Measurements from ENCODE around the gene GTSF1L. TPM values are rescaled to one million over a fixed set of nuclear protein-coding genes. Genes with fewer than 3 reads are reported as not detected.
"Not testable (repeated sequence)": the region's sequence is repeated elsewhere in the genome, so short reads cannot be mapped to it uniquely, and the experiment has no call there.

Gene GTSF1L
- not detected for total RNA-seq
- long read RNA-seq: 0 reads

GRCh38 chr20:43726811-43727338 is at the start of gene GTSF1L:
GTSF1L (minus strand) TSS chr20:43727002; CDS start chr20:43726694, 308 bp downstream.
- ATAC-seq (no peak), DNase-seq (no peak)
- intact Hi-C loops (cut with DNase I): no loop called here

- ATAC-seq (no peak), DNase-seq (no peak)
- intact Hi-C loops (cut with DNase I): no loop called here
Observed at GRCh38 chr20:43774754-43775153, 48.0 kb upstream of the GTSF1L start.

- intact Hi-C loops (cut with DNase I): no loop called here
Observed at GRCh38 chr20:43771503-43772190, 44.8 kb upstream of the GTSF1L start.

DNA sequence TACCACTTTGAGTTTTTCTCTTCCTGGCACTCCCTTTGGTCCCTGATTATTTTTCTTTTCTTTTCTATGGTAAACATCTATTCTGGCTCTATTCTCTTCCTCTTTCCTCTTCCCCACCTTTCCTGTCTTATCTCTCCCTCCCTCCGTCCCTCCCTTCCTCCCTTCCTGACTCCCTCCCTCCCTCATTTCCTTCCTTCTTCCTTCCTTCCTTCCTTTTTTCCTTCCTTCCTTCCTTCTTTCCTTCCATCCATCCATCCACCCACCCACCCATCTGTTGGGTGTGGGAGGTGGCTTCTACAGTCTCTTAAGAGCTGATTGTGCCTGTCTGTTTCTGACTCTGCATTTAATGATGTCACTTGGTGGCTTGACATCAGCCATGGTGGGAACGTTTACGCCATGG is 43.5 kb upstream of the GTSF1L start:
- intact Hi-C loops (cut with DNase I): no loop called here
- no peak for ATAC-seq
- DNase-seq: no peak

More at GRCh38 chr20:43771503-43772190, 44.8 kb upstream of the GTSF1L start:
- no peak for ATAC-seq
- DNase-seq: no peak

- ATAC-seq: peak in 1 of 2 donors; percentile 72
- intact Hi-C loops (cut with DNase I): loop anchor here in 1 of 2 donors (10.0 kb wide), 1 partner anchor 427 kb away; no protein-coding TSS in a partner anchor
- DNase-seq: no peak
Observed at GRCh38 chr20:43767686-43768474, 41.1 kb upstream of the GTSF1L start.

DNA sequence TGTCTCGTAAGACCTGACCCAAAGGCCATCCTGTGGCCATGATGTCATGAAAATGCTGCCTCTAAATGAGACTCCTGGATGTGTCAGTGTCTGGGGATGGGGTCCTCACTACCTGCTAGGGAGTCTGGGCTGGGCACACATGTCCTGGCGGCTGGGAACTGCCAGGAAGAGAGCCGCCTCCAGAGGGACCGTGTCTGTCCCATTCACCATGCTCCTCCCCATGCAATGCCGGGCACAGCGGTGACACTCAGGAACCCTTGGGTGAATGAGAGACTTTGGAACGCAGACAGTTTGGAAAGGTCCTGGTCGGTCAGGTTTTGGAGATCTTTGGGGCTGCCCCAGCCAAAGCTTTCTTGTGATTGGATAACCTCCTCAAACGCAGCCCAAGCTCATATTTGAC is 40.1 kb upstream of the GTSF1L start:
- DNase-seq (no peak), ATAC-seq (no peak)
- intact Hi-C loops (cut with DNase I): loop anchor here in 1 of 2 donors (10.0 kb wide), 1 partner anchor 428 kb away; no protein-coding TSS in a partner anchor

DNA sequence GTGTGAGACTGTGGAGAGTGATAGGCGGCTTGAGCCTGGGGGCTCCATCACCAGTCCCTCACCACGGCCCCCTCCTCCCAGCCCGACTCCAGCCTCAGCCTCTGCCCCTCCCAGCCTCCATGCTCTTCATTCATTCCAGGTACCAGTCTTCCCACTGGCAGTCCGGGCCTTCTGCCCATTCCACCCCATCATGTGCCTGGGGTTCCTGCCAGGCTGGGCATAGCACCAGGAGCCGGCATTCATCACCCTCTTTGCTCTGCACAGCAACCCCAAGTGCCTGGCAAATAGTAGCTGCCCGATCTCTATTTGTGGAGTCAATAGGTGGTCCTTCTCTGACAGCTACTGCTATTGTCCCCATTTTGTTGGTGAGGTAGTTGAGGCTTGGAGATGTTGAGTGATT is 39.6 kb upstream of the GTSF1L start:
- intact Hi-C loops (cut with DNase I): loop anchor here in 1 of 2 donors (10.0 kb wide), 1 partner anchor 428 kb away; no protein-coding TSS in a partner anchor
- ATAC-seq (peak; percentile 84 to 92), DNase-seq (peak; percentile 53)

DNA sequence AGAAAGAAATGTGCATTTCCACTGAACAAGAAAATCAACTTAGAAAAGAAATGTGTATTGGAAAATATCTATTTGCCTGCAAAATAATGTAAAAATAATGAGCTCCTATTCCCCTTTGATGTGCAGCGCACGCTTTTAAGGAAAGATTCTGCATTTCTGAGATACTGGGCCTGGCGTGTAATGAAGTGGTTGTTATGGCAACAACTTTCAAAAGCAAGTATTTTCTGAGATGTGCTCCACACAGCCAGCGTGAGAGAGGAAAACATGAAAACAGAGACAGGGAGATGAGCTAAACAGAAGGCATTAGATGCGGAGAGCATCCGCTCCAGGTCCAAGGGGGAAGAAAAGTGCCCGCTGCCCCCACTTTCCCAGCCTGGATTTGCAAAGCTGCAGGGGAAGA is 39.1 kb upstream of the GTSF1L start:
- DNase-seq (no peak), ATAC-seq (no peak)
- intact Hi-C loops (cut with DNase I): loop anchor here in 1 of 2 donors (10.0 kb wide), 1 partner anchor 429 kb away; no protein-coding TSS in a partner anchor

DNA sequence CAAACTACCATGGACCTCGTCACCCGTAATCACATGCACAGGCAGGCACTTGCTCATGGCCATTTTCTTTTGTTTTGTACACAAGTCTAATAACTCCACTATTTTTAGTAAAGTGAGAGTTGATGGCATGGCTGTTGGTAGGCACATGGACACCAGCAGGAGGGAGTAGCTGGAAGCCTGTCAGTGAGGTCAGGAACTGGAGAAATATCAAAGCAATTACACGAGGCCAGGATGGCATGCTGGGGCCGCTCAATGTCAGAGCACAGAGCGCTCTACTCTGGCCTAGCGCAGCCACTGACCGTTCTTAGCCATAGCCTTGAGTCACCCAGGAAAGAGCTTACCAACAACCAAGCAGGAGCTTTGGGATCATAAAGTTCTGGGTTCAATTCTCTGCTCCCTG is 36.1 kb upstream of the GTSF1L start:
- ATAC-seq: no peak
- intact Hi-C loops (cut with DNase I): loop anchor here in 1 of 2 donors (10.0 kb wide), 1 partner anchor 432 kb away; no protein-coding TSS in a partner anchor
- DNase-seq: no peak

DNA sequence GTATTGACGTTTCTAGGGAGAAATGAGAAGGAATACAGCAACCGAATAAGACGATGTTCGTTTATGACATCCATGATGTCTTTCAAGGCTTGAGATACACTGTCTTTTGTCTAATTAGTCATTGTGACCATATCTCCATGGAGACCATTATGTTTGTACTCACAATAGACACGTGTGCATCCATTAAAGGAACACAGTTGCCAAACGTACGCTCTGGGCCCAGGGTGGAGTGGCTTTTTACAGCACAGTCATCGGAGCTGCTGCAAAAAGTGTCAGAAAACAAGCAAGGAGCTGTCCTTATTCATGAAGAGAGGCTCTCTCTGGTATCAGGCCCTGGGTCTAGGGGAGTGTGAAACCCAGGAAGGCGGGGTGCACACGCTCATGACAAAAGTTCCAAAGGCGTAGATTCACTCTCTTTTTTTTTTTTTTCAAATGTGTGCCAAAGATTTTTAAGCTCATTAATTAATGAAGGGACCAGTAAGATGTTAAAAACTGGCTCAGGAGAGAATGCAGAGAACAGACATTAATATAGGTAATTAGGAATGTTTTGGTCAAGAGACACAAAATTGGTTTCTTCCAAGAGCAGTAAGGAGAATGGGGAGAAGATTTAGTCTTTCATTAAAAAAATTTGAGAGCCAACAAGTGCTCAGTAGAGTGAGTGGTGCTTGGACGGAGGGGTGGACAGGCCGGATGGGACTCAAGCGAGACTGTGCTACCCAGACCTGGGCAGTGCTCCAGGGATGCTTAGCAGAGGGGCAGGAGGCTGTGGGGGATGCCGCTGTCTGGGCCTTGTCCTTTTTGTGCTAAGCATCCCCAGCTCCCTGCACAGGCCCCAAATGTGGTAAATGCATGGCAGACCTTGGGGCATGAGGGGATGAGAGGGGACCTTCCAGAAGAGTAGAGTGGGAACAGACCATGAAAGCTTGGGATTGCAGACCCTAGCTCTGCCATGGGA is 34.9 kb upstream of the GTSF1L start:
- ATAC-seq (no peak), DNase-seq (no peak)
- intact Hi-C loops (cut with DNase I): loop anchor here in 1 of 2 donors (10.0 kb wide), 1 partner anchor 433 kb away; no protein-coding TSS in a partner anchor

DNA sequence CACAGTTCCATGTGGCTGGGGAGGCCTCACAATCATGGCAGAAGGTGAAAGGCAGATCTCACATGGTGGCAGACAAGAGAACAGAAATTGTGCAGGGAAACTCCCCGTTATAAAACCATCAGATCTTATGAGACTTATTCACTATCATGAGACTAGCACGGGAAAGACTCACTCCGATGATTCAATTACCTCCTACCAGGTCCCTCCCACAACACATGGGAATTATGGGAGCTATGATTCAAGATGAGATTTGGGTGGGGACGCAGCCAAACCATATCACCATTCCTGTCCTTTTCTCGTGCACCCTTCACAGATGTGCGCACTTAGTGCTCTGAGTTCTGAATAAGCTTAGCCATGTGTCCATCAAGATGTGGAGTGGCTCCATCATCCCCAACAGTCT is 31.1 kb upstream of the GTSF1L start:
- ATAC-seq; intact Hi-C loops (cut with DNase I); DNase-seq: not testable (repeated sequence)

GRCh38 chr20:43755851-43756250 is 29.0 kb upstream of the GTSF1L start:
- intact Hi-C loops (cut with DNase I): no loop called here
- no peak for ATAC-seq
- DNase-seq: no peak

DNA sequence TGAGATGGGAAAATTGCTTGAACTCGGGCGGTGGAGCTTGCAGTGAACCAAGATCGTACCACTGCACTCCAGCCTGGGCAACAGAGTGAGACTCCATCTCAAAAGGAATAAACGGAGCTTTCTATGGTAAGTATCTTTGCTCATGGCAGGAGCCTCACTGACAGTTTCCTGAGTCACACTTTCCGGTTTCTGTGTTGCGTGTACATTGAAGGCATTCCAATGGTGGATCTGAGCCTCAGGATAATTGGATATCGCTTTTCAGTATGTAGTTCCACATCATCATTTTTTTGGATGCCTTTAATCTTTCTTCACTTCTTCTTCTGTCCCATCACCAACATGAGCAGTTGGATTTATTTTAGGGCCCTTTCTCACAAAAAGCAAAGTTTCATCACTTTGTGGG is 28.6 kb upstream of the GTSF1L start:
- DNase-seq (no peak), ATAC-seq (no peak)
- intact Hi-C loops (cut with DNase I): no loop called here

DNA sequence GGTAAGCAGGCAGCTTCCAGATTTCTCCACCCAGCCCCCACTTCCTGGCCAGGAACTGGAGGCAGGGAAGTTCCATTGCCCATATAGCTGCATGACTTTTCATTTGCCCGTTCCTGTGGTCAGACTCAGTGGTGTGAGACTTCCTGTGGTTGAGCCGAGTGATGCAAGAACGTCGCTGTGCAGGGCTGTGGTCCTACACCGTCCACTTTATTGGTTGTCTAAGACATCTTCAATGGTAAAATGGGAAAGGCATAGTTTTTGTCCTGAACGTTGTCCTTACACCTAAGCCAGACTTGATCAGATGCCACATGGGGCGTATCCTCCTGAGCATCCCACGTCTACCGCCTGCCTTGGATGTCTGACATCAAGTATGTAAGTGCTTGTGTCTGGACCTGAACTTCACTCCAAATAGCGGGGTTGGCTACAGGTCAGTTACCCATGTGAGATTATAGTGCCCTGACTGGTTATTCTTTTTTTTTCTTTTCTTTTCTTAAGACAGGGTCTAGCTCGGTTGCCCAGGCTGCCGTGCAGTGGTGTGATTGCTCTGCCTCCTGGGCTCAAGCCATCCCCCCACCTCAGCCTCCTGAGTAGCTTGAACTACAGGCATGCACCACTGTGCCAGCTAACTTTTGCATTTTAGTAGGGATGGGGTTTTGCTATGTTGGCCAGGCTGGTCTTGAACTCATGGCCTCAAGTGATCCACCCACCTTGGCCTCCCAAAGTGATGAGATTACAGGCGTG is 25.9 kb upstream of the GTSF1L start:
- intact Hi-C loops (cut with DNase I): loop anchor here in 1 of 2 donors (5.0 kb wide), 1 partner anchor 330 kb away; no protein-coding TSS in a partner anchor
- peak in 1 of 2 donors; percentile 54 for ATAC-seq
- DNase-seq: no peak

- intact Hi-C loops (cut with DNase I): loop anchor here in 1 of 2 donors (5.0 kb wide), 1 partner anchor 330 kb away; no protein-coding TSS in a partner anchor
- no peak for DNase-seq
- no peak for ATAC-seq
Observed at GRCh38 chr20:43752051-43752360, 25.2 kb upstream of the GTSF1L start.

DNA sequence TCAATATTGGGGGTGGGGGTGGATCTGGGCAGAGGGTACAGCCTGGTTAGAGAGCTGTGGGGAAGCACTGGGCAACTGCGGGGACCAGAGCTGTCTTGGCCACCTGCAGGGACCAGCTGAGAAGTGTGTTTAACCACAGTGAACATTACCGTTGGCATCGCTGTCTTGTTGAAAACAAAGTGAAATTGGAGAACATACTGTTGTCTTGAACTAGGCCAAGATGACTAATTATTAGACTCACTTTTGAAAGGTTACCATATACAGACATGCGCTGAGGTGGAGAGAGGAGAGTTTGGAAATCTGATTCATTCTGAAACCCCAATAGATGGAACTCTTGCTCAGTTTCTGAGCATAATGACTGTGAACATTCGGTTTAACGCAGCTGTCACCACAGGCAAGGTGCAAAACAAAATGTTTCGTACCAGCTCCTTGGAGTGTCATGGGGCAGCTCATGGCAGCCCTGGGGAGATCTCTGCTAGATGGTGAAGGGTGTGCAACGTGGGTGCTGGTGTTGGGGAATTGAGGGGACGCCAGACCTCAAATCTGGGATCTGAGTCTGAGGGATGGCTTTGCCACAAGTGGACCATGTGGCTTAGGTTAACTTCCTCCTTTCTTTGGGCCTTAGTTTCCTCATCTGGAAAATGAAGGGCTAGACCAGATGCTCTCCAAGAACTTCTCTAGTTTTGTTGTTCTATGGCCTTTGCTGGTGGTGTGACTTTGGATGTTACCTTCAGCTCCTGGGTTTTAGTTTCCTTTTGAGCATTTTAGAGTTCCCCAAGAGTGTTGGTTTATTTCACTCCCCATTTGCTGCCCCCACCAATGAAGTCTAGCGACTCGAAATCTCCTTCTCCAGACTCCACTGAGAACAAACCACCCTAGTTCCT is 24.6 kb upstream of the GTSF1L start:
- ATAC-seq (no peak), DNase-seq (no peak)
- intact Hi-C loops (cut with DNase I): loop anchor here in 1 of 2 donors (5.0 kb wide), 1 partner anchor 331 kb away; no protein-coding TSS in a partner anchor

GRCh38 chr20:43750774-43751166 is 24.0 kb upstream of the GTSF1L start:
- intact Hi-C loops (cut with DNase I): loop anchor here in 1 of 2 donors (5.0 kb wide), 1 partner anchor 332 kb away; no protein-coding TSS in a partner anchor
- no peak for ATAC-seq
- no peak for DNase-seq
